Thymus (tissue), 11 donors: ENCODE measurements around the gene ZFAND4. TPM values are rescaled to one million over a fixed set of nuclear protein-coding genes. Genes with fewer than 3 reads are reported as not detected.

Experiments used
- DNase-seq, 9 donors: peaks; one replicate each; pipeline ENCODE4 v3.0.0-alpha.2; 2013; ENCODE audit warnings: low spot score in 9 of 9, low read depth in 6 of 9, missing footprints in 1 of 9
- H3K27ac ChIP-seq, 2 donors: one replicate each; pipeline ENCODE4 v1.5.1; 2013; ENCODE audit warnings: control low read depth in 1 of 2, low read depth in 1 of 2, low read length in 1 of 2, mild to moderate bottlenecking in 1 of 2, moderate library complexity in 1 of 2
- H3K27me3 ChIP-seq, 2 donors: one replicate each; pipeline ENCODE4 v1.5.1; 2013; ENCODE audit warnings: low read length in 1 of 2; ENCODE audit not compliant: control insufficient read depth in 2 of 2, insufficient read depth in 1 of 2
- H3K36me3 ChIP-seq, 2 donors: one replicate each; pipeline ENCODE4 v1.5.1; 2013; ENCODE audit warnings: low read length in 1 of 2, mild to moderate bottlenecking in 1 of 2, moderate library complexity in 1 of 2; ENCODE audit not compliant: control insufficient read depth in 2 of 2, insufficient read depth in 2 of 2
- H3K4me1 ChIP-seq, 2 donors: one replicate each; pipeline ENCODE4 v1.5.1; 2013; ENCODE audit warnings: low read length in 2 of 2; ENCODE audit not compliant: control insufficient read depth in 2 of 2, insufficient read depth in 2 of 2
- H3K4me3 ChIP-seq, 2 donors: one replicate each; pipeline ENCODE4 v1.5.1; 2013; ENCODE audit warnings: low read length in 2 of 2, control low read depth in 1 of 2, mild to moderate bottlenecking in 1 of 2
- H3K9me3 ChIP-seq, 2 donors: one replicate each; pipeline ENCODE4 v1.5.1; 2013; ENCODE audit warnings: low read length in 1 of 2, mild to moderate bottlenecking in 1 of 2; ENCODE audit not compliant: control insufficient read depth in 2 of 2, insufficient read depth in 1 of 2
- WGBS: extraction: QIAGEN DNeasy Blood & Tissue Kit; methylation state at CpG from one replicate; pipeline ENCODE4 v1.1.7; 2013; 5-methylcytosine and 5-hydroxymethylcytosine counted together
- polyA plus RNA-seq: library from polyadenylated mRNA; stranded (reverse); fragments of 200-250 nt; gene quantifications from one replicate; pipeline ENCODE4 v1.2.3, GENCODE V29; 2013
- total RNA-seq: library from RNA; stranded (reverse); fragments of 120-200 nt; gene quantifications from one replicate; pipeline ENCODE4 v1.2.4, GENCODE V29; 2013
- donor health status: healthy.

ZFAND4 gene
- total and polyA plus RNA-seq, 2 donors: 10.3 to 20.4 TPM

DNA sequence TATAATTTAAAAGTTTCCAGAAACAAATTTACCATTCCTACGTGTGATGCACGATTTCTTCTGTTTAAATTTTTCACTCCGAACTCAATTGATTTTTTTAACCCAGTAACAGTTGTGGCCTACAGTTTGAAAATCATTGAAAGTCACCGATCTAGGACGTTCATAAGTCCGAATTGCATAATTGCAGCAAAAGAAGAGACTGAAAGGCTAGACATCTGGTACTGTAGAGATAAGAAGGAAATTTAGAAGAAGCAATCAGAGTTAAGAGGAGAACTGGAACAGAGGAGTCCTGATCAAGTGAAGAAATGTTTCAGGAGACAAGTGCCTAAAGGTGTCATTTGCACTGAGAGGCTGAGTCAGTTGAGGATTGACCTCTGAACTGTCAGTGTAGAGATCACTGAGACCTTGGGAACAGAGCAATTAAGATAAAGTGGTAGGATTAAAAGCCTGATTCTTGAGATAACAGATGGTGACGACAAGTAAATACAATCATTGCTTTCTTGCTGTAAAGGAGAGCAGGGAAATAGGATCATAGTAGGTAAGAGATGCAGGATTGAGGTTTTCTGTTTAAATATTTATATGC, 73.5 kb downstream of the ZFAND4 start:
- Histone ChIP-seq H3K4me3 (no peak overlapping the region), H3K27me3 (peaks cover 3 to 17% of the 10 kb centered on the region in 2 donors)
- 98% methylated on average over 7 of the region's 7 CpGs for WGBS

DNA sequence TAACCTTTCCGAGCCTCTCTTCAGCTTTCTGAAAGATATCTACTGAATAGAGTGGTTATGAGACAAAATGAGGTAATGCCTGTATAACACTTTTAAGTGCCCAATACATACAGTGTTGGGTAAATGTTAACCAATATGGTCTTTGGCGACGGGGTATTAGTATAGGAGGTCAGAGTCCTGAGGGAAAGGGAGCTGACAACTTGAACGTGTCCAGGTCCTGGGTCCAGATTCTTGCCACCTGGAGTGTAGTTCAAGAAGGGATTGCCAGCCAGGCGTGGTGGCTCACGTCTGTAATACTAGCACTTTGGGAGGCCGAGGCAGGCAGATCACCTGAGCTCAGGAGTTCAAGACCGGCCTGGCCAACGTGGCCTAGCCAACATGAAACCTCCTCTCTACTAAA, 76.0 kb downstream of the ZFAND4 start:
- 97% methylated on average over 9 of the region's 9 CpGs for WGBS
- H3K4me1 ChIP-seq: peaks cover 7 to 12% of the 10 kb centered on the region in 2 donors
- H3K36me3 ChIP-seq: no peaks in the 10 kb centered on the region

More for the DNA sequence above, 73.5 kb downstream of the ZFAND4 start:
- no peaks in the 10 kb centered on the region for H3K36me3 ChIP-seq
- H3K9me3 ChIP-seq: peaks cover 0 to 9% of the 10 kb centered on the region in 2 donors
- no peak overlapping the region for H3K27ac ChIP-seq
- no peak for DNase-seq
- H3K4me1 ChIP-seq: peaks cover 4% of the 10 kb centered on the region in 2 donors

DNA sequence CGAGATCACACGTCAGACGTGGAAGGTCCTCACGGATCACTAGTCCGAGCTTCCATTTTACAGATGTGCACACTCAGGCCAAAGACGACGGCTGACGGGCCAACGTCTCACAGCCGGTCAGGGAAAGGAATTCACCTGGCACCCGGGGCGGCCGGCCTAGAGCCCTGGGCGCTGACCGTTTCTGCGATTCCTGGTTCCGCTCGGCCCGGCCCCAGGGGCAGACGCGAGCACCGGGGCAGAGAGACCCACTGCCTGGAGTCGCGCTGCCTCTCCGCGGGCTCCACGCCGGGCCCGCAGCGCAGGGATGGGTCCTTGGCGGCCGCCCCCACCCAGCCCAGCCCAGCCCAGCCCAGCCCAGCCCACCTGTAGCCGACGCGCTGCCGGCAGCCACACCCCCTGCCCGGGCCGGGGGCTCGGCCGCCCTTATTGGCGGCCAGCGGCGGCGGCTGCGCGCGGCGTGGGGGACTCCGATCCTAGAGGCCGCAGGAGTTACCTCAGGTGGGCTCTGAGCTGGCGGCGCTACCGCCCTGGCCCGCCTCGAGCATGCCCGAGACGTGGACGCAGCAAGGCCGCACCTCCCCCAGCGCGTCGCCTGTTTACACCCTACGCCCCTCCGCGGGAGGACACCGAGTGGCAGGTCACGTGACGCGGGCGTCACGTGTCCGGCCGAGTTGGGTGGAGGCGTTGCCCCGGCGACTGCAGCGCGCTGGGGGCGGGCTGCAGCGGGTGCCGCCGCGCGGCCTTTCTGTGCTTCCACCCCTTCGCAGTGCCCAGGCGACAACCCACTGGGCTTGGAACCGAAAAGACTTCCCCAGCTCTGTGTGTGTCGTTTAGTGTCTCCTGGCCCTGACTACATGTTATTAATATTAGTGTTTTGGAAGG, 78.1 kb downstream of the ZFAND4 start:
- peak overlapping the region; percentile 85 to 94 for H3K4me3 ChIP-seq
- no peaks in the 10 kb centered on the region for H3K27me3 ChIP-seq
- under 1% methylated on average over 88 of the region's 88 CpGs for WGBS
- no peaks in the 10 kb centered on the region for H3K36me3 ChIP-seq
- H3K27ac ChIP-seq: peak overlapping the region in 1 of 2 donors; percentile 64
- DNase-seq: peak; percentile 64 to 95 (median 87)
- peaks cover 7 to 12% of the 10 kb centered on the region in 2 donors for H3K4me1 ChIP-seq
- H3K9me3 ChIP-seq: no peaks in the 10 kb centered on the region

More for the DNA sequence above, 76.0 kb downstream of the ZFAND4 start:
- DNase-seq: no peak
- H3K27ac ChIP-seq: no peak overlapping the region
- H3K27me3 ChIP-seq: peaks cover 3 to 16% of the 10 kb centered on the region in 2 donors
- no peak overlapping the region for H3K4me3 ChIP-seq
- peaks cover 0 to 9% of the 10 kb centered on the region in 2 donors for H3K9me3 ChIP-seq

DNA sequence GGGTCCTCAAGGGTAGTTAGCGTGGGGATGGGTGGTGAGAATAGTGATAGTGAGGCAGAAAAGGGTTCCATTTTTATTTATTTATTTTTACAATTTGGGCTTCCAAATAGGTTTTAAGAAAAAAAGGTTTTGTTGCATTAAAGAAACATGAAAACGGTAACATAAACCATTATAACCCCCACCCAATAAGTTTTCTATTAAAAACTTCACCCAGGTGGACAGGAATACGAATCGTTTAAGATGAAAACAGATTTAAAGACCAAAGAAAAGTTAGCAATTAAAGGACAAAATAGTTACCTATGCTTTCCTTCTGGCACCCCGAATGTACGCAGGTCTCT, 78.7 kb downstream of the ZFAND4 start:
- H3K9me3 ChIP-seq: no peaks in the 10 kb centered on the region
- H3K4me1 ChIP-seq: peaks cover 7 to 12% of the 10 kb centered on the region in 2 donors
- no peaks in the 10 kb centered on the region for H3K36me3 ChIP-seq
- peak overlapping the region; percentile 85 to 94 for H3K4me3 ChIP-seq
- no peak overlapping the region for H3K27ac ChIP-seq
- 19% methylated on average over 6 of the region's 6 CpGs for WGBS
- DNase-seq: peak in 1 of 9 donors; percentile 50
- H3K27me3 ChIP-seq: no peaks in the 10 kb centered on the region

DNA sequence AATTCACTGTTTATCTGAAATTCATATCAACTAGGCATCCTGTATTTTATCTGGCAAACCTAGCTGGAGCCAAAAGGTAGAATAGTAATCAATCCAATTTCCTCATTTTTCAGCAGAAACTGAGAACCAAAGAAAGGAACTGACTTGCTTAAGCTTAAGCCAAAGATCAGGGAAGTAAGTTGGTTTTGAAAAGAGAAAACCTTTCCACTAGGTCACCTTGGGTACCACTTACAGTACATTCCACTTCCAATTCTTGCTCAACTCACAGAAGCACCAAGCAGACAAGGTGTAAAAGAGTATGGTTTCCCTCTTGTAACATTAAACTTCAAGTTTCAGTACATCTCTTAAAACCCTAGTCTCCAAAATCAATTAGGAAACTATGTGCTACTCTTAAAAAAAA, 79.6 kb downstream of the ZFAND4 start:
- no peak overlapping the region for H3K27ac ChIP-seq
- no peaks in the 10 kb centered on the region for H3K36me3 ChIP-seq
- DNase-seq: peak in 1 of 9 donors; percentile 25
- H3K4me1 ChIP-seq: peaks cover 7 to 12% of the 10 kb centered on the region in 2 donors
- no peaks in the 10 kb centered on the region for H3K9me3 ChIP-seq
- no peaks in the 10 kb centered on the region for H3K27me3 ChIP-seq
- H3K4me3 ChIP-seq: peak overlapping the region in 1 of 2 donors; percentile 94

DNA sequence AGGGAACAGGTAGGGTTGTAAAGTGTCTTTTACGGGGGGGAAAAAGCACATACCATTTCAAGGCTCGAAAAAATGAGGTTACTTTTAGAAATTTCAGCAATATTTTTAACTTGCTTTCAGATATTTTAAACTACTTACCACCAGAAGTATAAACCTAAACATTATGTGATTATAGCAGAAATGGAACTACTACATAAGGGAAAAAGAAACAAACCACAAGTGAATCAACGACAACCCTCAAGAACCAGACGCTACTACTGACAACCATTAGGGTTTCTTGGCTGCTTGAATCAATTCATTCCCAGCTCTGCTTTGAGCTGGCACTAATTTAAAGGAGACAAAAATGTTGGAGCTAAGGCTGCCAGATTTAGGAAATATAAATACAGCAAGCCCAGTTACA, 80.1 kb downstream of the ZFAND4 start:
- Histone ChIP-seq H3K27me3 (no peaks in the 10 kb centered on the region), H3K4me1 (peaks cover 7 to 12% of the 10 kb centered on the region in 2 donors), H3K9me3 (no peaks in the 10 kb centered on the region), H3K27ac (no peak overlapping the region), H3K4me3 (no peak overlapping the region), H3K36me3 (no peaks in the 10 kb centered on the region)
- WGBS: 21% methylated on average over 4 of the region's 4 CpGs
- peak in 1 of 9 donors; percentile 39 for DNase-seq

DNA sequence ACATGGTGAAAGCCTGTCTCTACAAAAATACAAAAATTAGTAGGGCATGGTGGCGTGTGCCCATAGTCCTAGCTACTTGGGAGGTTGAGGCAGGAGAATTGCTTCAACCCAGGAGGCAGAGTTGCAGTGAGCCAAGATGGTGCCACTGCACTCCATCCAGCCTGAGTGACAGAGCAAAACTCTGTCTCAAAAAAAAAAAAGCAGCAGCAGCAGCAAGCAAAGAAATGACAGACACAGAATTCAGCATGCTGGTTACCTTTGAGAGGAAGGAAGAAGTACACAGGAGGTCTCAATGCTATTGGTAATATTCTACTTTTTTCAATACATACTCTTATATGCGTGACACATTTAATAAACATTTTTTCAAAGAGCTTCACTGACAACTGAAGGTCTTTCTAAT, 81.3 kb downstream of the ZFAND4 start:
- Histone ChIP-seq H3K9me3 (no peaks in the 10 kb centered on the region), H3K36me3 (no peaks in the 10 kb centered on the region), H3K4me3 (no peak overlapping the region), H3K27me3 (no peaks in the 10 kb centered on the region), H3K4me1 (peaks cover 7 to 12% of the 10 kb centered on the region in 2 donors), H3K27ac (no peak overlapping the region)
- no peak for DNase-seq
- WGBS: 98% methylated on average over 2 of the region's 2 CpGs

DNA sequence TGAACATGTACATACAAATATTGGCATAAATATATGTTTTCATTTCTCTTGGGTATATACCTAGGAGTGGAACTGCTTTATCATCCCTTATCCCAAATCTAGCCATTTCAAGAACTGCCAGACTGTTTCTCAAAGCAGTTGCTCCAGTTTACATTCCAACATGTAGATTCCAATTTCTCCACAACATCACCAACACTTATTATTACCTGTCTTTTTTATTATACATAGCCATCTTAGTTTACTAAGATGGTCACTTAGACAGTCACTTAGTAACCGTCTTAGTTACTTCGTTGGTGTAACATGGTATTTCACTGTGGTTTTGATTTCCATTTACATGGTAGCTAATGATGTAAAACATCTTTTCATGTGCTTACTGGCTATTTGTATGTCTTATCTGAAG, 82.7 kb downstream of the ZFAND4 start:
- DNase-seq: no peak
- Histone ChIP-seq H3K27me3 (no peaks in the 10 kb centered on the region), H3K4me1 (peaks cover 4 to 10% of the 10 kb centered on the region in 2 donors), H3K9me3 (no peaks in the 10 kb centered on the region), H3K36me3 (no peaks in the 10 kb centered on the region), H3K27ac (no peak overlapping the region), H3K4me3 (no peak overlapping the region)
- 97% methylated on average over 2 of the region's 2 CpGs for WGBS

DNA sequence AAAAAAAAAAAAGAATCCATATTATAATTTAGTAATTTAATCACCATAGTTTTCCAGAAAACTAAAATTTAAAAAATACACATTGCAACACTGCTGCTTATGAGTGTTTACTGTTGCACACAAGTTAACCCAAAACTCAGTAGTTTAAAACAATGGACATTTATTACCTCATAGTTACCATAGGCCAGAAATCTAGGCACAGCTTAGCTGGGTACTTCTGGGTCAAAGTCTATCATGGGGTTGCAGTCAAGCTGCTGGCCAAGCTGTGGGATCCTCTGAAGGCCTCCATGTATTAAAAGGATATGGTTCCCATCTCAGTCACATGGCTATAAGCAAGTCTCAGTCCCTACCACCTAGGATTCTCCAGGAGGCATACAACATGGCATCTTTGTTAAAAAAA, 83.6 kb downstream of the ZFAND4 start:
- no peak for DNase-seq
- Histone ChIP-seq H3K4me3 (no peak overlapping the region), H3K27ac (no peak overlapping the region), H3K4me1 (peaks cover 3 to 8% of the 10 kb centered on the region in 2 donors), H3K27me3 (no peaks in the 10 kb centered on the region), H3K36me3 (no peaks in the 10 kb centered on the region), H3K9me3 (no peaks in the 10 kb centered on the region)
